H54 (cell line): Measurements from ENCODE around the gene PHLDB3.
A peak's percentile ranks its signal among the peaks of the same experiment; 100 is the strongest.
"Not testable (repeated sequence)": the region's sequence is repeated elsewhere in the genome, so short reads cannot be mapped to it uniquely, and the experiment has no call there.

Experiments used
- DNase-seq: peaks from one replicate; pipeline ENCODE4 v3.0.0; 2011; ENCODE audit warnings: low spot score, mixed read lengths; ENCODE audit not compliant: insufficient read length
- FAIRE-seq: peaks from 3 replicates; lab custom pipeline; 2011; peaks lifted over from hg19 to GRCh38; lab: Jason Lieb, UNC
- POLR2A ChIP-seq: IDR thresholded peaks from 2 replicates; pipeline ENCODE4 v1.6.1; 2011; ENCODE audit warnings: low read depth, mild to moderate bottlenecking, low read length

PHLDB3 gene

DNA sequence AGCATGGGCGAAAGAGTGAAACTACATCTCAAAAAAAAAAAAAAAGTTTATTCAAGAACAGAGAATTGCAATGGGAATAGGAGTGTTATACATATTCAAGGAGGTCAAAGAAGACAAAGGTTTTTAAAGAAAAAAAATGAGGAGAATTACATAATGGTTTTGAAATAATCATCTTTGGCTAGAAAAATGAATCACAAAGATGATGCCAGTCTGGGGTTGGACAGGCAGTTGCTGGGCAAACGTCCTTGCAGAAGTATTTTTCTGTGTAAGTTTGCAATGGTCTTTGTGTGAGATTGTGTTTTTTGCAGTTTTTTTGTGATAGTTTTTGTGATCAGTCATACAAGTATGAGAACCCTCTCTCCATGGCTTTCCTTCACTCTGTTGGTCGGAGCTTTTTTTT, 62.8 kb downstream of the PHLDB3 start:
- DNase-seq (no peak), FAIRE-seq (no peak)
- no peak for TF ChIP-seq POLR2A

DNA sequence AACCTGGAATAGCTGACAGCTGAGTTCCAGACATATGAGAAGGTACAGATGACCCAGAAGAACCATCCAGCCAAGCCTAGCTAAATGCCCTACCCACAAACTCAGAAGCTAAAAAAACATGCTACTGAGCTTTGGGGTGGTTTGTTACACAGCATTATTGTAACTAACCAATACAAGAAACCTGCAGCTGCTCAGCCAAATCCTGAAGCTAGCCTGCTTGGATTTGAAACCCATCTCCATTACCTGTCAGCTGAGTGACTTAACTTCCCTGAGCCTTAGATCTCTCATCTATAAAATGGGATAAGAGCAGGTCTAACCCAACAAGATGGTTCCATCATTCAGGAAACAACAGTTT, 64.9 kb downstream of the PHLDB3 start:
- DNase-seq (no peak), FAIRE-seq (no peak)
- no peak for TF ChIP-seq POLR2A

DNA sequence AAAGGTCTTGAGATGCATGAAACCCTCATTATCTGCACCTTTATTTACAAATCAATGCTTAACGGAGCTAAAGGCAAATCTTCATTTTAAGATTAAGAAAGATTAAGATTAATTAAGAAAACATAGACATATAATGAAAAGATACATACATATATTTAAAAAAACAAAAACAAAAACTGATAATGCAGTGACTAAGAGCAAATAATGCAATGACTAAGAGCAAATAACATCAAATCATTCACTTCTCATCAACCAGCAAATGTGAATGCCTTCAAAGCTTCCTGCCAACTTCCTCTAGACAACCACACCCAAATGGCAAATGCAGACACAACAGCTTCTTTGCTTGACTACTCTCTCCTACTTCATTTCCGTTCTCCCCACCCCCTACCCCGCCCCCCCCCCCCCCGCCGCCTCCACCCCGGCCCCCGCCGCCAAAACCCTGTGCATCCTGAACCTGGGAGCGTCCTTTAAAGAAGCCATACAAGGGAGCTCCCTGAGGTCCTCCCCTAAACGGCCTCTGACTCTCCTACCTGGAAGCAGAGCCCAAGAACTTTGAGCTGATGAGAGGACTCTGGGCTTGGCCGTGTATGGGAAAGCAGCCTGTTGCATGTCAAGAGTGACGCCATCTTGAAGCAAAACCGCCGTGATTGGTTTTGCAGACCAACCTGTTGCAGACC, 65.4 kb downstream of the PHLDB3 start:
- no peak for TF ChIP-seq POLR2A
- DNase-seq = peak; percentile 53
- no peak for FAIRE-seq

DNA sequence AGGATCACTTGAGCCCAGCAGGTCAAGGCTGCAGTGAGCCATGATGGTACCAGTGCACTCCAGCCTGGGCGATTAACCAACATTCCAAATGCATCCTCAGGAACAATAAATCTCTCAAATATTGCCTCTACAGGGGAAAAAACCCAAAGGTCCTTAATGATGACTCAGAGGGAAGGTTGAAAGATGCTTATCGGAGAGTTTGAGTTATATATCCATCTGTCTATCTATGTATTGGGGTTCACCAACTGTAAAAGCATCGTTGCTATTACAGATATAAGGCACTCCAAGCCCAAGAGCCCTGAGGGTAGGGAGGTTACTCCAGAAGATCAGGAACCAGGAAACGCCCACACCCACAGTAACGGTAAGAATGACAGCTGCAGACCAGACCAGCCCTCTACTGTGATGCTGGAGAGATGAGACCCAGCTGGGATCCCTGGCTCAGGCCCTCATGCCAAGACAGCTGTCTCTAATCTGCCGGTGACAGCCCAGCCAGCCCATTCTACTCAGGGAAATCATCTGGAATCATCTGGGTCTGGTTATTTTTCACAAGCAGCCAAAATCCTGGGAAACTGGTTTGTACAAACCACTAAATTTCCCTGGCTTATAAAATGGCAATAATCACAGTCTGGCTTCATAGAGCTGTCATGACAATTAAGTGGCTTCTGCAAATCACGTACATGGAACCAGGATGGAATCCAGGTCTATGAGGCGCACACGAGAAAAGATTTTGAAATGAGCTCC, 66.1 kb downstream of the PHLDB3 start:
- DNase-seq (peak; percentile 30), FAIRE-seq (no peak)
- TF ChIP-seq POLR2A = no peak

DNA sequence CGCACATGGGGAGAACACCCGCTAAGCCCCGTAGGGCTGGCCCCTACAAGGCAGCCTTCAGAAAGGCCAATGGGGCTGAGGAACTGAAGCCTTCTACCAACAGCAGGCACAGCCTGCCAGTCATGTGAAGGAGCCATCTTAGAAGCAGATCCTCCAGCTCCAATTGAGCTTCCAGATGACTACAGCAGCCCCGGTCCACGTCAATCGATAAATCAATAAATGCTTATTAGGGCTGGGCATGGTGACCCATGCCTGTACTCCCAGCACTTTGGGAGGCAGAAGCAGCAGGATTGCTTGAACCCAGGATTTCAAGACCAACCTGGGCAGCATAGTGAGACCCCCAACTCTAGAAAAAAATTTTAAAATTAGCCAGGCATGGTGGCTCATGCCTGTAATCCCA, 66.8 kb downstream of the PHLDB3 start:
- FAIRE-seq (no peak), DNase-seq (no peak)
- no peak for TF ChIP-seq POLR2A

DNA sequence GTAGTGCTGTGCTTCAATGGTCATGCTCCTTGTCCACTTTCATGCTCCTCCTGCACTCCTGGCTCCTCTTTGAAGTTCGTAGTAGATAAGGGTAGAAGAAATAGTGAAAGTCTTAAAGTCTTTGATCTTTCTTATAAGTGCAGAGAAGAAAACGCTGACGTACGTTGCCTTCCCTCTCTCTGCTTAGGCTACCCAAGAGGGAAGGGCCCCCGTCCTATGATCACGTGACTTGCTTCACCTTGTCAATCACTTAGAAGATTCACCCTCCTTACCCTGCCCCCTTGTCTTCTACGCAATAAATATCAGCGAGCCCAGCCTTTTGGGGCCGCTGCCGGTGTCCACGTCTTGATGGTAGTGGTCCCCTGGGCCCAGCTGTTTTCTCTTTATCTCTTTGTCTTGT, 67.3 kb downstream of the PHLDB3 start:
- DNase-seq, FAIRE-seq: not testable (repeated sequence)

DNA sequence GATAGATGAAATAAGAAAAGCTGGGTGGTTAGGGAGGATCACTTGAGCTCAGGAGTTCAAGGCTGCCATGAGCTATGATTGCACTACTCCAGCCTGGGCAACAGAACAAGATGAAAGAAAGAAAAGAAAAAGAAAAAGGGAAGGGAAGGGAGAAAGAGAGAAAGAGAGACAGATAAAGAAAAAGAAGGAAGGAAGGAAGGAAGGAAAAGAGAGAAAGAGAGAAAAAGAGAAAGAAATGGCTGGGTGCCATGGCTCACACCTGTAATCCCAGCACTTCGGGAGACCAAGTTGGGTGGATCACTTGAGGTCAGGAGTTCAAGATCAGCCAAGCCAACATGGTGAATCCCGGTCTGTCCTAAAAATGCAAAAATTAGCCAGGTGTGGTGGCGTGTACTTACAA, 68.8 kb downstream of the PHLDB3 start:
- DNase-seq (no peak), FAIRE-seq (no peak)
- no peak for TF ChIP-seq POLR2A

DNA sequence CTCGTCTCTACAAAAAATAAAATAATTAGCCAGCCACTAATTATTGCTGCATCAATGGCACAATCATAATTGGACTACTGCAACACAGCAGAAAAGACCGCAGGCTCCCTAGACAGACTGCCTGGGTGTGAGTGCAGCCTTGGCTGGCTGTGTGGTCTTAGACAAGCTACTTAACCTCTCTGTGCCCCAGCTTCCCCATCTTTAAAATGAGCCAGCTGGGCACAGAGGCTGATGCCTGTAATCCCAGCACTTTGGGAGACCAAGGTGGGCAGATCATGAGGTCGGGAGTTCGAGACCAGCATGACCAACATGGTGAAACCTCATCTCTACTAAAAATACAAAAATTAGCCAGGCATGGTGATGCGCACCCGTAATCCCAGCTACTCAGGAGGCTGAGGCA, 70.9 kb downstream of the PHLDB3 start:
- no peak for FAIRE-seq
- no peak for TF ChIP-seq POLR2A

DNA sequence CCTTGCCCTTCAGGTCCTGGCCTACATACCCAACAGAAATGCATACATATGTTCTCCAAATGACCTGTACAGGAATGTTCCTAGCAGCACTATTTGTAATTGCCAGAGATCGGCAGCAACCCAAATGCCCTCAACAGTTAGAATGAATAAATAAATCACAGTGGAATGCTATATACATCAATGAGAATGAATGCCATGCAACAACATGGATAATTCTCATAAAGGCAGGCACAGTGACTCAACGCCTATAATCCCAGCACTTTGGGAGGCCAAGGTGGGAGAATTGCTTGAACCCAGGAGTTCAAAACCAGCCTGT, 71.2 kb downstream of the PHLDB3 start:
- no peak for FAIRE-seq
- TF ChIP-seq POLR2A = no peak
- no peak for DNase-seq

More for the DNA sequence above, 70.9 kb downstream of the PHLDB3 start:
- no peak for DNase-seq

DNA sequence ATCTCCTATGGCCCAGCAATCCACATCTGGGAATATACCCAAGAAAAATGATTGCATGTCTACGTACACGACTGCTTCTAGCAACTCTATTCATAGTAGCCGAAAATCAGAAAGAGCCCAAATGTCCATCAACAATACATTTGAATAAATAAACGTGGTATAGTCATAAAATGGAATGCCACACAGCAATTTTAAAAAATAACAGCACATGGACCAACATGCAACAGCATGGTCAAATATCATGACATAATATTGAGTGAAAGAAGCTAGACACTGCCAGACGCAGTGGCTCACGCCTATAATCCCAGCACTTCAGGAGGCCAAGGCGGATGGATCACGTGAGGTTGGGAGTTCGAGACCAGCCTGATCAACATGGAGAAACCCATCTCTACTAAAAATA, 73.6 kb downstream of the PHLDB3 start:
- FAIRE-seq (no peak), DNase-seq (no peak)
- no peak for TF ChIP-seq POLR2A

DNA sequence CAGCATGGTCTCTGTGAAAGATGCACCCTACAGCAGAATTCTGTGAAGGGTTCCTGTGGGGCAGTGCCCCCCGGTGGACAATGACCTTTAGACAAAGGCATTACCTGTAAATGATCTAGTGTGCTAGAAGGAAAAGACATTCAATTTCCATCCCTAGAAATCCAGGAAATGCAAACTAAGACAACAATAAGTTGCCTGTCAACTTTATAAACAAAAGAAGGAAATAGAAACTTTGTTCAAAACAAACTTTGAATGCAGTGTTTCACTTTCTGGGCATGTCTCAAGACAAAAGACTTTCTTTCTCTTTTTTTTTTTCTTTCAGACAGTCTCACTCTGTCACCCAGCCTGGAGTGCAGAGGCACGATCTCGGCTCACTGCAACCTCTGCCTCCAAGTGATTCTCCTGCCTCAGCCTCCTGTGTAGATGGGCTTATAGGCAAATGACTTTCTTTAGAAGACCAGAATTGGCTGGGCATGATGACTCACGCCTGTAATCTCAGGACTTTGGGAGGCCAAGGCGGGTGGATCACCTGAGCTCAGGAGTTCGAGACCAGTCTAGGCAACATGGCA, 74.3 kb downstream of the PHLDB3 start:
- DNase-seq (no peak), FAIRE-seq (no peak)
- no peak for TF ChIP-seq POLR2A

DNA sequence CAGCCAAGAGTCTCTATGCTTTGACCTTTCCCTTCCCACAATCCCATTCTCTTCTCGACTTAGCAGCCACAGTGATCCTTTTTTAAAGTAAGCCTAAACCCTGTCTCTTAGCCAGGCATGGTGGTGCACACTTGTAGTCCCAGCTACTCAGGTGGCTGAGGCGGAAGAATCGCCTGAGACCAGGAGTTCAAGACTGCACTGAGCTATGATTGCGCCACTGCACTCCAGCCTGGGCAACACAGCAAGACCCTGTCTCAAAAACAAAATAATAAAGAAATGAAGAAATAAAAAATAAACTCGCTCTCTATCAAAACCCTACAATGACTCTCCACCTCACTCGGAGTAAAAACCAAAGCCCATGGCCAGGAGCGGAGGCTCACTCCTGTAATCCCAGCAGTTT, 75.2 kb downstream of the PHLDB3 start:
- DNase-seq (no peak), FAIRE-seq (no peak)
- TF ChIP-seq POLR2A = no peak

DNA sequence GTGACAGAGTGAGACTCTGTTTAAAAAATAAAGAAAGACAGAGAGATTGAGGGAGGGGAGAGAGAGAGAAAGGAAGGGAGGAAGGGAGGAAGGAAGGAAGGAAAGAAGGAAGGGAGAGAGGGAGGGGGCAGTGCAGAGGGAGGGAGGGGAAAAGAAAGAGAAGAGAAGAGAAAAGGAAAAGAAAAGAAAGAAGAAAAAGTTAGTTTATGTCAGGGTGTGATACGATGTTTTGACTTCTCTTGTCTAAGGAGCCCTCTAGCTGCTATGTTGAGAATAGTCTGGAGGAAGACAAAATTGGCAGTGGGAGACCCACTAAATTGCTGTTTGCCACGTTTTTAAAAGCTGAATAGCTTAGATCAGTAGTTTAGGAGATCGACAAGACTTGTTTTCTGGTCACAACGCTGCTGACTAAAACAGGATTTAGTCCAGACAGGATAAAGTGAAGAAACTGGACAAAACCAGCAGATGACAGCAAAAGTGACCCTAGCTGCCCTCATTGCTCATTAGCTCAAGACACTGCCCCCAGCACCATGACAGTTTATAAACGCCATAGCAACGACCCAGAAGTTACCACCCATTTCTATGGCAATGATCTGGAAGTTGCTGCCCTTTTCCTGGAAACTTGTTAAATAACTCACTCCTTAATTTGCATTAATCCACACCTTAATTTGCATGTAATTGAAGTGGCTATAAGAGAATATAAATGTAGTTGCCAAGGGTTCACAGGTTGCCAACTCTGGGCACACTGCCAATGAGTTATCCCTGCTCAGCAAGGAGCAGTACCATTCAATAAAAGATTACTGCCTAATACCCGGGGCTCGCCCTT, 78.8 kb downstream of the PHLDB3 start:
- no peak for TF ChIP-seq POLR2A
- FAIRE-seq (no peak), DNase-seq (no peak)
